ENCODE results near the gene GPR27.

- TF ChIP-seq CTCF (IDR thresholded peaks at IDR 0.05; ENCODE audit: low read depth, low read length, missing input control) (no peak), MAX (IDR thresholded peaks at IDR 0.05) (no peak), FOXA1 (IDR thresholded peaks at IDR 0.05) (no peak), RAD21 (IDR thresholded peaks at IDR 0.05) (no peak), EGR1 (IDR thresholded peaks at IDR 0.05; ENCODE audit: low read depth in 2 of 2) (no peak), SP1 (IDR thresholded peaks at IDR 0.05) (no peak), HNF4A (conservative IDR thresholded peaks at IDR 0.05) (no peak), NR2F2 (IDR thresholded peaks at IDR 0.05) (no peak), ATF3 (IDR thresholded peaks at IDR 0.05) (no peak), RXRA (IDR thresholded peaks at IDR 0.05) (no peak), TAF1 (conservative IDR thresholded peaks at IDR 0.05) (no peak), YY1 (IDR thresholded peaks at IDR 0.05) (no peak)
- TF ChIP-seq, protein P1, sequence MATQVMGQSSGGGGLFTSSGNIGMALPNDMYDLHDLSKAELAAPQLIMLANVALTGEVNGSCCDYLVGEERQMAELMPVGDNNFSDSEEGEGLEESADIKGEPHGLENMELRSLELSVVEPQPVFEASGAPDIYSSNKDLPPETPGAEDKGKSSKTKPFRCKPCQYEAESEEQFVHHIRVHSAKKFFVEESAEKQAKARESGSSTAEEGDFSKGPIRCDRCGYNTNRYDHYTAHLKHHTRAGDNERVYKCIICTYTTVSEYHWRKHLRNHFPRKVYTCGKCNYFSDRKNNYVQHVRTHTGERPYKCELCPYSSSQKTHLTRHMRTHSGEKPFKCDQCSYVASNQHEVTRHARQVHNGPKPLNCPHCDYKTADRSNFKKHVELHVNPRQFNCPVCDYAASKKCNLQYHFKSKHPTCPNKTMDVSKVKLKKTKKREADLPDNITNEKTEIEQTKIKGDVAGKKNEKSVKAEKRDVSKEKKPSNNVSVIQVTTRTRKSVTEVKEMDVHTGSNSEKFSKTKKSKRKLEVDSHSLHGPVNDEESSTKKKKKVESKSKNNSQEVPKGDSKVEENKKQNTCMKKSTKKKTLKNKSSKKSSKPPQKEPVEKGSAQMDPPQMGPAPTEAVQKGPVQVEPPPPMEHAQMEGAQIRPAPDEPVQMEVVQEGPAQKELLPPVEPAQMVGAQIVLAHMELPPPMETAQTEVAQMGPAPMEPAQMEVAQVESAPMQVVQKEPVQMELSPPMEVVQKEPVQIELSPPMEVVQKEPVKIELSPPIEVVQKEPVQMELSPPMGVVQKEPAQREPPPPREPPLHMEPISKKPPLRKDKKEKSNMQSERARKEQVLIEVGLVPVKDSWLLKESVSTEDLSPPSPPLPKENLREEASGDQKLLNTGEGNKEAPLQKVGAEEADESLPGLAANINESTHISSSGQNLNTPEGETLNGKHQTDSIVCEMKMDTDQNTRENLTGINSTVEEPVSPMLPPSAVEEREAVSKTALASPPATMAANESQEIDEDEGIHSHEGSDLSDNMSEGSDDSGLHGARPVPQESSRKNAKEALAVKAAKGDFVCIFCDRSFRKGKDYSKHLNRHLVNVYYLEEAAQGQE (IDR thresholded peaks at IDR 0.05), result no peak
Measured at GRCh38 chr3:71785532-71786216, 32.0 kb downstream of the GPR27 start.

All from liver (tissue), 3 donors.